RWPE2 (cell line): Measurements from ENCODE around the gene PNMA8A.
"Not testable (repeated sequence)": the region's sequence is repeated elsewhere in the genome, so short reads cannot be mapped to it uniquely, and the experiment has no call there.

Experiments used
- ATAC-seq: fragments of 200-7000 bp; cut with Tn5 transposase; 3 replicates; pipeline ENCODE4 v1.9.1; 2021; ENCODE audit warnings: low read depth
- DNase-seq: peaks from one replicate; pipeline ENCODE4 v3.0.0-alpha.2; 2020; ENCODE audit warnings: low spot score
- H3K27ac ChIP-seq: fragments of 450-650 bp; 2 replicates; pipeline ENCODE4 v1.5.1; 2017; ENCODE audit warnings: mild to moderate bottlenecking; ENCODE audit not compliant: poor library complexity, severe bottlenecking
- H3K27me3 ChIP-seq: fragments of 250-450 bp; sonication (Bioruptor Pico); 2 replicates; pipeline ENCODE4 v1.5.1; 2021; ENCODE audit warnings: mild to moderate bottlenecking, moderate library complexity; ENCODE audit not compliant: insufficient read depth, poor library complexity, severe bottlenecking
- H3K36me3 ChIP-seq: fragments of 250-450 bp; sonication (Bioruptor Pico); 2 replicates; pipeline ENCODE4 v1.5.1; 2020; ENCODE audit warnings: low read depth, mild to moderate bottlenecking, moderate library complexity
- H3K4me1 ChIP-seq: fragments of 250-450 bp; sonication (Bioruptor Pico); 2 replicates; pipeline ENCODE4 v1.5.1; 2021; ENCODE audit warnings: mild to moderate bottlenecking, moderate library complexity; ENCODE audit not compliant: insufficient read depth, poor library complexity, severe bottlenecking
- H3K4me3 ChIP-seq: fragments of 250-450 bp; sonication (Bioruptor Pico); 2 replicates; pipeline ENCODE4 v1.5.1; 2021; ENCODE audit warnings: mild to moderate bottlenecking, moderate library complexity; ENCODE audit not compliant: severe bottlenecking
- H3K9me3 ChIP-seq: fragments of 250-450 bp; sonication (Bioruptor Pico); 2 replicates; pipeline ENCODE4 v1.5.1; 2021; ENCODE audit warnings: mild to moderate bottlenecking, moderate library complexity; ENCODE audit not compliant: severe bottlenecking
- CTCF ChIP-seq: fragments of 450-650 bp; IDR thresholded peaks from one replicate; pipeline ENCODE4 v1.5.1; 2017; ENCODE audit warnings: mild to moderate bottlenecking, moderate library complexity; ENCODE audit not compliant: poor library complexity, severe bottlenecking

Gene PNMA8A

GRCh38 chr19:46503848-46504453 lies 32.6 kb upstream of the PNMA8A start:
- H3K27me3 ChIP-seq = no peaks in the 10 kb centered on the region
- TF ChIP-seq CTCF = no peak
- ATAC-seq (no peak), DNase-seq (no peak)
- H3K4me1 ChIP-seq = no peaks in the 10 kb centered on the region
- H3K9me3 ChIP-seq = no peaks in the 10 kb centered on the region
- no peaks in the 10 kb centered on the region for H3K36me3 ChIP-seq
- H3K4me3 ChIP-seq = no peak overlapping the region
- no peak overlapping the region for H3K27ac ChIP-seq

GRCh38 chr19:46502891-46503290 lies 31.5 kb upstream of the PNMA8A start:
- Histone ChIP-seq H3K4me3 (no peak overlapping the region), H3K36me3 (no peaks in the 10 kb centered on the region), H3K4me1 (no peaks in the 10 kb centered on the region), H3K9me3 (no peaks in the 10 kb centered on the region), H3K27ac (no peak overlapping the region), H3K27me3 (no peaks in the 10 kb centered on the region)
- no peak for DNase-seq
- ATAC-seq = no peak
- TF ChIP-seq CTCF = no peak

DNA sequence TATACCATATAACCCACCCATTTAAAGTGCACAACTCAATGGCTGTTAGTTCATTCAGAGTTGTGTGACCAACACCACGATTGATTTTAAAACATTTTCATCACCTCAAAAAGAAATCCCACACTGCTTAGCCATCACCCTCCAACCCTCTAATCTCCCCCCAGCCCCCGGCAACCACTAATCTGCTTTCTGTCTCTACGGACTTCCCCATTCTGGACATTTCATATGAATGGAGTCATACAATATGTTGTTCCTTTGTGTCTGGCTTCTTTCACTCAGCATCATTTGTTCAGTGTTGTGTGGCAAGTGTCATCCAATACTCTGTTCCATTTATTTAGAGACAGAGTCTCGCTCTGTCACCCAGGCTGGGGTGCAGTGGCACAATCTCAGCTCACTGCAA lies 28.3 kb upstream of the PNMA8A start:
- Histone ChIP-seq H3K27ac (no peak overlapping the region), H3K36me3 (no peaks in the 10 kb centered on the region), H3K27me3 (no peaks in the 10 kb centered on the region), H3K4me1 (no peaks in the 10 kb centered on the region), H3K4me3 (no peak overlapping the region), H3K9me3 (no peaks in the 10 kb centered on the region)
- ATAC-seq = no peak
- TF ChIP-seq CTCF = no peak
- no peak for DNase-seq

GRCh38 chr19:46497773-46498172 lies 26.4 kb upstream of the PNMA8A start:
- Histone ChIP-seq H3K27me3 (no peaks in the 10 kb centered on the region), H3K4me1 (no peaks in the 10 kb centered on the region), H3K4me3 (no peak overlapping the region), H3K27ac (no peak overlapping the region), H3K36me3 (no peaks in the 10 kb centered on the region), H3K9me3 (no peaks in the 10 kb centered on the region)
- no peak for ATAC-seq
- no peak for DNase-seq
- TF ChIP-seq CTCF = no peak

- not testable (repeated sequence) for H3K4me3 ChIP-seq, H3K36me3 ChIP-seq, H3K27ac ChIP-seq, DNase-seq, H3K9me3 ChIP-seq, ATAC-seq, H3K4me1 ChIP-seq, H3K27me3 ChIP-seq
Measured at GRCh38 chr19:46496886-46497285, 25.5 kb upstream of the PNMA8A start.
